Measurements from ENCODE around the gene MRPL19.

Gene MRPL19

GRCh38 chr2:75646583-75647425, at the start of gene MRPL19:
TSS of gene MRPL19 (plus strand) at chr2:75646783. CDS start at chr2:75646808, 25 bp downstream.
- Mint-ChIP-seq H3K4me3 (peak within 1 kb of the TSS; percentile 92 to 97), H3K4me1 (peaks cover 36% of the 10 kb centered on the region), H3K27me3 (no peaks in the 10 kb centered on the region), H3K9me3 (peaks cover 0 to 6% of the 10 kb centered on the region in 2 donors), H3K27ac (peak within 1 kb of the TSS; percentile 97 to 99)
- ATAC-seq (peak; percentile 96), DNase-seq (peak; percentile 69 to 83)

- Mint-ChIP-seq H3K4me1 (no peaks in the 10 kb centered on the region), H3K9me3 (no peaks in the 10 kb centered on the region), H3K4me3 (no peak overlapping the region), H3K27ac (no peak overlapping the region), H3K27me3 (peaks cover 7% of the 10 kb centered on the region)
- ATAC-seq (no peak), DNase-seq (no peak)
Measured at GRCh38 chr2:75596784-75597183, 49.8 kb upstream of the MRPL19 start.

GRCh38 chr2:75597949-75598348, 48.6 kb upstream of the MRPL19 start:
- Mint-ChIP-seq H3K4me1 (no peaks in the 10 kb centered on the region), H3K27ac (no peak overlapping the region), H3K9me3 (no peaks in the 10 kb centered on the region), H3K4me3 (no peak overlapping the region), H3K27me3 (peaks cover 15% of the 10 kb centered on the region)
- DNase-seq (no peak), ATAC-seq (no peak)

GRCh38 chr2:75598589-75599155, 47.9 kb upstream of the MRPL19 start:
- H3K27me3 Mint-ChIP-seq = peaks cover 15% of the 10 kb centered on the region
- ATAC-seq = no peak
- H3K4me3 Mint-ChIP-seq = no peak overlapping the region
- no peak for DNase-seq
- H3K4me1 Mint-ChIP-seq = no peaks in the 10 kb centered on the region
- no peaks in the 10 kb centered on the region for H3K9me3 Mint-ChIP-seq
- no peak overlapping the region for H3K27ac Mint-ChIP-seq

GRCh38 chr2:75600461-75601011, 46.0 kb upstream of the MRPL19 start:
- Mint-ChIP-seq H3K4me3 (no peak overlapping the region), H3K27ac (peak overlapping the region in 1 of 2 donors; percentile 64), H3K27me3 (peaks cover 31% of the 10 kb centered on the region), H3K4me1 (no peaks in the 10 kb centered on the region), H3K9me3 (no peaks in the 10 kb centered on the region)
- DNase-seq (no peak), ATAC-seq (peak; percentile 5)

GRCh38 chr2:75602724-75603342, 43.8 kb upstream of the MRPL19 start:
- Mint-ChIP-seq H3K4me3 (no peak overlapping the region), H3K27ac (no peak overlapping the region), H3K27me3 (peaks cover 54% of the 10 kb centered on the region), H3K9me3 (no peaks in the 10 kb centered on the region), H3K4me1 (no peaks in the 10 kb centered on the region)
- no peak for DNase-seq
- ATAC-seq = no peak

GRCh38 chr2:75603477-75603876, 43.1 kb upstream of the MRPL19 start:
- H3K27me3 Mint-ChIP-seq = peaks cover 59% of the 10 kb centered on the region
- no peak overlapping the region for H3K4me3 Mint-ChIP-seq
- no peak overlapping the region for H3K27ac Mint-ChIP-seq
- H3K9me3 Mint-ChIP-seq = no peaks in the 10 kb centered on the region
- ATAC-seq (no peak), DNase-seq (no peak)
- no peaks in the 10 kb centered on the region for H3K4me1 Mint-ChIP-seq

- no peaks in the 10 kb centered on the region for H3K9me3 Mint-ChIP-seq
- no peak overlapping the region for H3K4me3 Mint-ChIP-seq
- peaks cover 70% of the 10 kb centered on the region for H3K27me3 Mint-ChIP-seq
- no peak overlapping the region for H3K27ac Mint-ChIP-seq
- H3K4me1 Mint-ChIP-seq = no peaks in the 10 kb centered on the region
- no peak for ATAC-seq
- DNase-seq = no peak
Measured at GRCh38 chr2:75604484-75604883, 42.1 kb upstream of the MRPL19 start.

GRCh38 chr2:75605770-75606529, 40.6 kb upstream of the MRPL19 start:
- ATAC-seq = no peak
- Mint-ChIP-seq H3K4me3 (no peak overlapping the region), H3K9me3 (no peaks in the 10 kb centered on the region), H3K4me1 (no peaks in the 10 kb centered on the region), H3K27ac (no peak overlapping the region), H3K27me3 (peaks cover 84% of the 10 kb centered on the region)
- no peak for DNase-seq

- H3K9me3 Mint-ChIP-seq = no peaks in the 10 kb centered on the region
- peaks cover 86% of the 10 kb centered on the region for H3K27me3 Mint-ChIP-seq
- peak overlapping the region in 1 of 2 donors; percentile 26 for H3K27ac Mint-ChIP-seq
- H3K4me1 Mint-ChIP-seq = no peaks in the 10 kb centered on the region
- ATAC-seq (no peak), DNase-seq (no peak)
- H3K4me3 Mint-ChIP-seq = no peak overlapping the region
Measured at GRCh38 chr2:75606761-75607399, 39.7 kb upstream of the MRPL19 start.

- ATAC-seq (no peak), DNase-seq (no peak)
- H3K27ac Mint-ChIP-seq = peak overlapping the region in 1 of 2 donors; percentile 26
- no peaks in the 10 kb centered on the region for H3K9me3 Mint-ChIP-seq
- H3K4me3 Mint-ChIP-seq = no peak overlapping the region
- no peaks in the 10 kb centered on the region for H3K4me1 Mint-ChIP-seq
- peaks cover 86% of the 10 kb centered on the region for H3K27me3 Mint-ChIP-seq
Measured at GRCh38 chr2:75607400-75607798, 39.2 kb upstream of the MRPL19 start.

GRCh38 chr2:75607988-75608683, 38.4 kb upstream of the MRPL19 start:
- Mint-ChIP-seq H3K4me1 (no peaks in the 10 kb centered on the region), H3K27me3 (peaks cover 91% of the 10 kb centered on the region), H3K9me3 (no peaks in the 10 kb centered on the region), H3K4me3 (no peak overlapping the region), H3K27ac (no peak overlapping the region)
- ATAC-seq (no peak), DNase-seq (no peak)

GRCh38 chr2:75608684-75609333, 37.8 kb upstream of the MRPL19 start:
- Mint-ChIP-seq H3K4me1 (no peaks in the 10 kb centered on the region), H3K9me3 (no peaks in the 10 kb centered on the region), H3K27ac (no peak overlapping the region), H3K27me3 (peaks cover 93% of the 10 kb centered on the region), H3K4me3 (peak overlapping the region in 1 of 2 donors; percentile 22)
- DNase-seq (peak; percentile 50 to 60), ATAC-seq (peak; percentile 77)

GRCh38 chr2:75609334-75609689, 37.3 kb upstream of the MRPL19 start:
- no peak for ATAC-seq

More at GRCh38 chr2:75609334-75609689, 37.3 kb upstream of the MRPL19 start:
- Mint-ChIP-seq H3K4me1 (no peaks in the 10 kb centered on the region), H3K4me3 (no peak overlapping the region), H3K27ac (no peak overlapping the region), H3K9me3 (no peaks in the 10 kb centered on the region), H3K27me3 (peaks cover 90% of the 10 kb centered on the region)
- no peak for DNase-seq
